HG03378 (cell line): ENCODE data around the gene ALOX15.
"Not testable (repeated sequence)": the region's sequence is repeated elsewhere in the genome, so short reads cannot be mapped to it uniquely, and the experiment has no call there.

ENCODE experiments used
- ATAC-seq: cut with Tn5 transposase; IDR thresholded peaks from one replicate; pipeline ENCODE4 v1.9.1; 2021; ENCODE audit warnings: mild to moderate bottlenecking, moderate library complexity; ENCODE audit not compliant: unreplicated experiment

The ALOX15 gene

GRCh38 chr17:4594931-4595684 is 46.4 kb downstream of the ALOX15 start:
- no peak for ATAC-seq

GRCh38 chr17:4594406-4594805 is 47.1 kb downstream of the ALOX15 start:
- ATAC-seq, result no peak

- no peak for ATAC-seq
These were observed 48.5 kb downstream of the ALOX15 start for GRCh38 chr17:4593021-4593421.

- no peak for ATAC-seq
These were observed 49.1 kb downstream of the ALOX15 start for GRCh38 chr17:4592240-4593005.

GRCh38 chr17:4591529-4591928 is 49.9 kb downstream of the ALOX15 start:
- no peak for ATAC-seq

GRCh38 chr17:4590981-4591453 is 50.5 kb downstream of the ALOX15 start:
- no peak for ATAC-seq

GRCh38 chr17:4590042-4590441 is 51.4 kb downstream of the ALOX15 start:
- ATAC-seq, result not testable (repeated sequence)

- ATAC-seq, result no peak
These were observed 52.4 kb downstream of the ALOX15 start for GRCh38 chr17:4588898-4589625.

- no peak for ATAC-seq
These were observed 53.1 kb downstream of the ALOX15 start for GRCh38 chr17:4588391-4588790.

GRCh38 chr17:4587803-4588202 is 53.7 kb downstream of the ALOX15 start:
- no peak for ATAC-seq

GRCh38 chr17:4587195-4587594 is 54.3 kb downstream of the ALOX15 start:
- no peak for ATAC-seq

GRCh38 chr17:4586043-4586442 is 55.4 kb downstream of the ALOX15 start:
- ATAC-seq, result no peak

- ATAC-seq, result no peak
These were observed 55.9 kb downstream of the ALOX15 start for GRCh38 chr17:4585638-4585994.

GRCh38 chr17:4584917-4585637 is 56.4 kb downstream of the ALOX15 start:
- no peak for ATAC-seq

- ATAC-seq, result no peak
These were observed 57.2 kb downstream of the ALOX15 start, which contains the start of gene SMTNL2 for GRCh38 chr17:4584101-4584916. Gene SMTNL2, plus strand, starts transcription at chr17:4584529. Its CDS starts 77 bp downstream, at chr17:4584606.

GRCh38 chr17:4583782-4584100 is 57.7 kb downstream of the ALOX15 start:
- no peak for ATAC-seq

GRCh38 chr17:4583206-4583605 is 58.3 kb downstream of the ALOX15 start:
- no peak for ATAC-seq

GRCh38 chr17:4582691-4583090 is 58.8 kb downstream of the ALOX15 start:
- no peak for ATAC-seq

GRCh38 chr17:4582101-4582501 is 59.4 kb downstream of the ALOX15 start:
- no peak for ATAC-seq
